Left renal pelvis (tissue), 4 donors: ENCODE results near the gene SMAD9. TPM values are rescaled to one million over a fixed set of nuclear protein-coding genes. Genes with fewer than 3 reads are reported as not detected.

Source experiments
- DNase-seq, 4 donors: peaks; one replicate each; pipeline ENCODE4 v3.0.0-alpha.2; 2013; ENCODE audit warnings: low read depth in 4 of 4, low spot score in 3 of 4
- polyA plus RNA-seq, 4 donors: library from polyadenylated mRNA; unstranded; fragments of 120-200 nt; gene quantifications; one replicate each; pipeline ENCODE4 v1.2.1, GENCODE V29; 2013; ENCODE audit not compliant: insufficient read length in 4 of 4

Gene SMAD9
- polyA plus RNA-seq, 4 donors: 27.3 to 33.7 (median 32.8) TPM

DNA sequence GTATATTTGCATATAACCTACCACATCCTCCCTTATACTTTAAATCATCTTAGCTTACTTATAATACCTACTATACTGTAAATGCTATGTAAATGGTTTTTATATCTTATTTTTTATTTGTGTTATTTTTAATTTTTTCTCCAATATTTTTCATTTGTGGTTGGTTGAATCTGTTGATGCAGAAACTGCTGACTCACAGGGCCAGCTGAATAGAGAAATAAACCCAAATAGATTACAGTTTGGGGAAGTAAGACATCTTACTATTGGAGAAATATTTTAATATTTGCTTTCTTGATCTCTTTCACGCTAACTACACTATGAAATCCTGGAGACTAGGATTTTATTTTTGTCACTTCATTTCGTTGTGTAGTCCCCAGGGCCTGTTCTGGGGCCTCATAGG is 7.1 kb downstream of the SMAD9 start:
- no peak for DNase-seq

DNA sequence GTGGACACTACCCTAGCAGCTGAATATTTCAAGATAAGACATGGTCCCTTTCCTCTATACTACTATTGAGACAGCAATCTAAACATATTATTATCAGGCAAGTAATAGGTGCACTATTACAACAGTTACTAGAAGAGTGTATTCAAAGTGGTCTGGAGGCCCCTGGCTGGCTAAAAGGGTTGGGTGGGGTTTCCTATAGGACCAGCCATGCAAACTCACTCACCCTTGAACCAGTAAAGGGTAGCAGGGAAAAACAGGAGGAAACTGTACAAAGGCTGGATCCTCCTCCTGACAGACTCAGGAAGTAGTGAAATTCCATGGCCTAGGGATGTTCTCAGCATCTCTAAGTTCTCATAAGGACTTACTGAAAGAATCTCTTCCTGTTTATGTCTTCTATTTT is 7.7 kb downstream of the SMAD9 start:
- DNase-seq: no peak

DNA sequence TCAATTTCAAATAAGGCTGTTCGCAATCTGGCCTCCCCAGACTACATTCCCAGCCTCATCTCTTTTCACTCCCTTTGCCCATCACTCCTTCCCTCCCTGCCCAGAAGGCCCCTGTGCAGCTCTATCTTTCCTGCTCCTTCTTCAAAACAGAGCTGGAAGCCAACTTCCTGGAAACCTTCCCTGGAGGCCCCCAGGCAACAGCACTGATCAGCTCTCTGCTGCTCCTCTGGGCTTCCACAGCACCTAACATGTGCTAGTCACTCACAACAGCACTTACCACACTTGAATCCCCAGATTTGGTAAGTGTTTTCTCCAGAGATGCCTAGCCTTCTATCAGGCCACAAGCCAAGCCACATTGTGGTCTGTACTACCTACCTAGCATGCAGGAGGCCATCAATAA is 9.5 kb downstream of the SMAD9 start:
- DNase-seq: no peak

DNA sequence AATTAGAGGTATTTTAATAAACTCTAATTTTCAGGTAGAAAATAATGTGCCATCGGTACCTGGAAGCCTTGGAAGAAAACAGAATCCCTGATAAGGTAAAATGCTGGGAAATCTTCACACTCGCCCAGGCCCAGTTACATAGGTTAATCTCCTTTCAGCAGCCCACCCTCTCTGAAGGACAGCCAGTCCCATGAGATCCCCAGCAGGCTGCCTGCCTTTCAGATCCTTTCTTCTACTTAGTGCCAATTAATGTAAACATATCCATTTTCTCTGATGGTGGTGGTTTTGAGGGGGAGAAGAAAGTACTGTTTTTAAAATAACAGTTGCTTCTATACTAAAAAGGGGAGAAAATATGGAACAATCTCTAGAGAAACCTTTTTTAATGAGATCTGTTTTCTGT is 12.2 kb downstream of the SMAD9 start:
- DNase-seq: no peak

DNA sequence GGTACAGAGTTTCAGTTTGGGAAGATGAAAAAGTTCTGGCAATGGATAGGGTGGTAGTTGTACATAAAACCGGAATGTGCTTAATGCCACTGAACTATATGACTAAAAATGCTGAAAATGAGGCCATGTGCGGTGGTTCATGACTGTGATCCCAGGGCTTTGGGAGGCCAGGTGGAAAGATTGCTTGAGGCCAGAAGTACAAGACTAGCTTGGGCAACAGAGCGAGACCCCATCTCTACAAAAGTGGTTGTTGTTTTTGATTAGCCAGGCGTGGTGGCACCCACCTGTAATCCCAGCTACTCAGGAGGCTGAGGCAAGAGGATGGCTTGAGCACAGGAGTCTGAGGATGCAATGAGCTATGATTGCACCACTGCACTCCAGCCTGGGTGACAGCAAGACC is 12.8 kb downstream of the SMAD9 start:
- DNase-seq: no peak

DNA sequence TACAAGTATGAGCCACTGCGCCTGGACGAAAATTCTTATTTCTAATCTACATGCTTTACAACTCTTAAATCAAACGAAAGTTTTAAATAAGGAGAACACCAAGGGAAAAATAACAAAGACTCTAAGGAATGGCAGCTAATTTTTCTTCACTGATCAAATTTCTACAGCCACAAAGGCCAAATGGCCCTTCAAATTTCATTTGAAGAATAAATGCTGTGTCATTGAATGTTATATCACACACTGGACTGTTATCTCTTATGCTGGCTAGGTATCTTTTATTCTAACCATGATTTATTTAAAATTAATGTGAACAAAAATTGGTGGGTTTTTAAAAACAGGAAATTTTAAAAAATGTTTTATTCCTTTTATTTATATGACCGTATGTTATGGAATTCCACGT is 14.1 kb downstream of the SMAD9 start:
- DNase-seq: no peak

DNA sequence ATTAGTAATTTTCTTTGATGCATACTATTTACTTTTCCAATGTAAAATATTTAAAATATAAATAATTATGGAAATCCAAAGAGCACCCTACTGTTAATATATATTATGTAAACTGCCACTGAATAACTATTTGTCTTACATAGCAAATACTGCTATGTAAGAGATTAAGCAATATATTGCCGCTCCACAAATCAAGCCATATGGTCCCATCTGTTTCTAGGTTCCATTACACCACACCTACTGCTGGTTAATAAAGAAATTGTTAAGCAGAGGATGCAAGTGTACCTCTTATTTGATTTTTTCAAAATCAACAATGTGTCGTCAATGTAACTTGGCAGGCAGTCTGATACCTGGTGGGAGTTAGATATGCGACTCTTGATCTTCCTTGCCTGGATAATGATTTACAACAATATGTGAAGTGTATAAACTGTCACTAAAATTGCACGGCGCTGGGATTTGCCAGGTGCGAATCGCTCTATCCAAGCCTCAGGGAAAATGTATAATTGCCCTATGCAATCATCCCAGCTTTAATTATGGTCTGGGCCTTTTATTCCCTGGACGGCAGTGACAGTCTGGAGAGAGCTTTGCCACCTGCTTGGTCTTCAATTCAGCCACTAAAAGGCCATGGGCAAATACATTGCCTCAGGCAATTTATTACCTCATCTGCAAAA is 16.0 kb downstream of the SMAD9 start:
- DNase-seq: no peak

DNA sequence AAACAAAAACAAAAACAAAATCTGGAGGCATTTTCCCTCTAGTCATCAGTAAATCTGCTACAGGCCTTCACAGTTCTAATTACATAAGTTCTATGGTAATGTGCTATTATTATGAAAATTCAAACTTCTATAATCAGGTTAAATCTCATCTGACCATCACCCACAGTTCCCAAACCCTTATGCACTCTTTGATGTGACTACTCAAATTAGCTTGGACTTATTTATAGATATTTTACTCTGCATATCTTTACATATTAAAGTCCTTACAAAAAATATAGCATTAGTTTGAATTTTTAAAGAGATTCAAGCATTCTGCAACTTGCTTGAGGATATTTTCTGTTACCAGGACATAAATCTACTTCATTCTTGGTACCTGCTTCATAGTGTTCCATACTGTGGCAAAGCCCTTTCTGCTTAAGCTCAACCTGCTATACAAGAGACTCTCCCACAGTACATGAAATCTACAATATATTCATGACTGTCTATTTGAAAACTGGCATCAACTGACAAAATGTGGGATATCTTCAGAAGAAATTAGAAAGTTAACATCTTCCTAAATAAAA is 22.9 kb downstream of the SMAD9 start:
- DNase-seq: no peak

DNA sequence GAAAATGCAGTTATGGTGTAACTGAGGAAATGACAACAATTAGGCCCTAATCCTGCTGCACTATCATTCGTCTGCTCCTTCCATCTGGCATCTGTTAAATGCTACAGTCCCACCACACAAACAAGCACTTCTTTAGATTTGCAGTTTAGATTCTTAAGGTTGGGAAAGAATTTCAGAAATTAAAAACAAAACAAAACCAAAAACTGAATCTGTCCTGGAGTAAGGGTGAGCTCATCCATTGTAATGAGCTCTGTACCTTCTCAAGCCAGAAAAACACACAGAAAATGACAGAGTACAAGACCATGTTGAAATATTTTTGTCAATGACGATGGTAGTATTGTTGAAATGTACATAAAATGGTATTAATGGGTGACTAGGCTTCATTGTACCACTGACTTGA is 28.3 kb downstream of the SMAD9 start:
- DNase-seq: no peak

DNA sequence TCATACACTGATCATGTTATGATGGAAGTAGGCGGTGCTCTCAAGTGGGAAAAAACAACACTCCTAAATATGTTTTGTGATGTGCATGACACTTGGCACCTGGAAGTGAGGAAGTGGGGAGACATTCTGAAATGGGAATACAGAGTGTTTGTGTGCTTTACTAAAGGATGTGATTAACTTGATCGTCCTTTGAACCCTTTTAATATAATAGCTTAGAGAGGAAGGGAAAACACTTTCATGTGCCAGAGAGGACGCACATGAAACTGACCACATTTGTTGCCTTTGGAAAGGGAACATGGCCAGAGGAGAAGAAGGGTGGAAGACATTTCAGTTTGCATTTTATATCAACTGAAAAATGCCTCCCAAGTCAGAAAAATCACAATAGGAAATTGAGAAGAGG is 31.4 kb downstream of the SMAD9 start:
- no peak for DNase-seq

DNA sequence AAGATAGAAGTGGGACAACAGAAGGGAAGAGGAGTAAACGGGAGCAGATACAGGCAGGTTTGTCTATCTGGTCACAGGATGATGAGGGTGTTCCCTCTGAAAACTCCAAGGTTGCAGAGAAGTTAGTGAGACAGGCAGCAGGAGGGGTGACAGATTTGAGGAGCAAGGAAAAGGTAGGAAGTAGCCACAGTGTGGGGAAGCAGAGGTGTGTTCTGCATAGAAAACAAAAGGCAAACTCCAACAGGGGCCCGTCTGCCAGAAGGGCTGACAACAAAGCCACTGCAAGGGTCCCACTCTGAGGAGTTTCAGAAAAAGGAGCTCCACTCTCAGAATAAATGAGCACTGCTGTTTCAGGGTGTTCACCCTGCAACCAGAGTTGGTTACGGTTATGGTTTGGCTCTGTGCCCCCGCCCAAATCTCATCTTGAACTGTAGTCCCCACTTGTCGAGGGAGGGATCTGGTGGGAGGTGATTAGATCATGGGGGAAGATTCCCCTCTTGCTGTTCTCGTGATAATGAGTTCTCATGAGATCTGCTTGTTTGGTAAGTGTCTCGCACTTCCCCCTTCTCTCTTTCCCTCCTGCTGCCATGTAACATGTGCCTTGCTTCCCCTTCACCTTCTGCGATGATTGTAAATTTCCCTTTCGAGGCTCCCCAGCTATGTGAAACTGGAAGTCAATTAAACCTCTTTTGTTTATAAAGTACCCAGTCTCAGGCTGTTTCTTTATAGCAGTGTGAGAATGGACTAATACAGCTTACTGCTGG is 32.1 kb downstream of the SMAD9 start:
- no peak for DNase-seq

DNA sequence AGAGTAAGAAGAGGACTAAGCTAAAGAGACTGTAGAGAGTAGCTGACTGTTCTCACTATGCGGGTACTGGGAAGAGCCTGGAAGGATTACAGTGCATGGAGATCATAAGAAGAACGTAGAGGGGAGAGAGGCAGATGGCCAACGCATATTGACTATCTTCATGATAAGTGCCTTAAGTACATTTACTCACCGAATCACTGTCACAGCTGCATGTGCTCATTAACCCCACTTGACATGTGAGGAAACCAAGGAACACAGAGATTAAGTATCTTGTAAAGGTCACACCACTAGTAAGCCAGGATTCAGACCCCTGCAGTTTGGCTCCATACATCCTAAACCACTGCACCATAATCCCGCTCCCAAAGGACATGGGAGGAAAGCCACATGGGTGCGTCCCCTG is 34.1 kb downstream of the SMAD9 start:
- DNase-seq: no peak

DNA sequence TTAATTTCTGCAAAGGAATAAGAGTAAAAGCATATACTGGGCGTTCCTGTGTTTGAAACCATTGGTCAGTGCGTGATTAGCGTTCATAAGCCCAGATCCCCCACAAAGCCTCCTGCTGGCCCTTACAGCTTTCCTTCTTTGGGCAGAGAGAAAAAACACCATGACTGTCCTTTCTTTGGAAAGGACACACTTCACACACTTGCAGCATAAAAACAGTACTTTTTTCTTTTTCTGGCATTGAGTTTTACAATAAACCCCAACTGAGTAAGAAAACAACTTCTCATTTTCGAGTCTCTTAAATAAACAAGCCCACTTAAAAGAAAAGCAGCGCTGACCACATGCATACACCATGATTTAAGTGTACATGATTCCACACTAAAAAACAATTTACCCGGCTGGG is 35.8 kb downstream of the SMAD9 start:
- DNase-seq: no peak

DNA sequence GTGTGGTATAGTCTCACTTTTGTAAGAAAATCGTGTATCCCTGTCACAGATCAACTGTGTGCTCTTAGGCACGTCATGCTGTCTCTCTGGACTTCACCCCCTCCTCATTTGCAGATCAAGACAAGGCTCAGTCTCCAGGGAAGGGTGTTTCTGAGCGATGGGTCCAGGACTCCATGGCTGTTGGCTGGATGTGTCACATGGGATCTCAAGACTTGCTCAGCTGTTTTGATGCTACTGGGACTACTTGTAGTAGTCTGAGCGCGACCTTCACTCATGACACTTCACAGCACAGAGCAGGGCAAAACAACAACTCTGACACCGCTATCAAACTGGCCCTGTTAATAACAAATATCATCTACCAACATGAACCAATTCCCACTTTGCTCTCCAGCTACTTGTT is 36.2 kb downstream of the SMAD9 start:
- DNase-seq: no peak

DNA sequence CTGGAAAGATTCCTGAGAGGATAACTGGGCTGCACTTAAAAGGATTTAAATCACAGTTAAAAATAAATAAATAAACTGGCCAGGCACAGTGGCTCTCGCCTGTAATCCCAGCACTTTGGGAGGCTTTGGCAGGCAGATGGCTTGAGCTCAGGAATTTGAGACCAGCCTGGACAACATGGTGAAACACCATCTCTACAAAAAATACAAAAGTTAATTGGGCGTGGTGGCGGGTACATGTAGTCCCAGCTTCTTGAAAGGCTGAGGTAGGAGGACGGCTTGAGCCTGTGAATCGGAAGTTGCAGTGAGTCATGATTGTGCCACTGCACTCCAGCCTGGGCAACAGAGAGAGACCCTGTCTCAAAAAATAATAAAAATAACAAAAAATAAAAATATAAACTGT is 36.6 kb downstream of the SMAD9 start:
- DNase-seq: peak in 1 of 4 donors; percentile 15

DNA sequence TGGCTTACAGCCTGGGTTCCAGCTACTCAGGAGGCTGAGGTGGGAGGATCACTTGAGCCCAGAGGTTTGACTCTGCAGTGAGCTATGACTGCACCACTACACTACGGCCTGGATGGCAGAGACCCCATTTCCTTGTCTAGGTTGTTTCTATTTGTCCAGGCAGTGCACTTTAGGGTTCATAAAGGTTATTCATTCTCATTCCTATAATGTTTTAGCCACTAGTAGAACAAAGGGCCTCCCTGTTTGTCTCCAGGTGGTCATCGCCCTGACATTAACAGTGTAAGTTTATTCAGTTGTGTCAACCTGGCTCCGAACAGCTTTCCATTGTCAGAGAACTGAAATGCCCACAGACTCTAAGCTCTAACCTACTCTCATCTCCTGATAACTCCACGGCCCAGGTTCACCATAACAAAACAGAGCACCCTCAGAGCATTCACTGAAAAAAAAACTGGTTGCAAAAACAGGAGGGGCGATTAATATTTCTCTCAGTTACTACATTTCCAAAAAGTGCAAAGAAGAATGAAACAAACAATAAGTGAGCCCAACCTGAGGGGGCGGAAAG is 37.1 kb downstream of the SMAD9 start:
- no peak for DNase-seq

DNA sequence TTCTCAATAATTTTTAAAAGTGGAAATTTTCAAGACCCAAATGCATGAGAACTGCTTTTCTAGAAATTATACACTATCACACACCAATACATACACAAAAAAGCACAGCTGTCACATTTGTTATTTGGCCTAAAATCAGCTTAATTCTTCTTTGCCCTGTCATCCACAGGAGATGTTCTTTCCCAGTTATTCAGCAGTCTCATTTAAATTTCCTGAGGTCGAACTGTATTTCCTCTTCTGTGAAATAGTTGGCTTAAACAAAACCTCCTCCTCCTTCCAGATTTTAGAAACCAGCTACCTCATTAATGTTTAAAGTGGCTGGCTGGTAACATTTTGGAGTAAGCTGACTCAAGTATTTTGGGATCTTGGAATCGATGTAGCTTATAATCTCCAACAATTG is 39.1 kb downstream of the SMAD9 start:
- no peak for DNase-seq

DNA sequence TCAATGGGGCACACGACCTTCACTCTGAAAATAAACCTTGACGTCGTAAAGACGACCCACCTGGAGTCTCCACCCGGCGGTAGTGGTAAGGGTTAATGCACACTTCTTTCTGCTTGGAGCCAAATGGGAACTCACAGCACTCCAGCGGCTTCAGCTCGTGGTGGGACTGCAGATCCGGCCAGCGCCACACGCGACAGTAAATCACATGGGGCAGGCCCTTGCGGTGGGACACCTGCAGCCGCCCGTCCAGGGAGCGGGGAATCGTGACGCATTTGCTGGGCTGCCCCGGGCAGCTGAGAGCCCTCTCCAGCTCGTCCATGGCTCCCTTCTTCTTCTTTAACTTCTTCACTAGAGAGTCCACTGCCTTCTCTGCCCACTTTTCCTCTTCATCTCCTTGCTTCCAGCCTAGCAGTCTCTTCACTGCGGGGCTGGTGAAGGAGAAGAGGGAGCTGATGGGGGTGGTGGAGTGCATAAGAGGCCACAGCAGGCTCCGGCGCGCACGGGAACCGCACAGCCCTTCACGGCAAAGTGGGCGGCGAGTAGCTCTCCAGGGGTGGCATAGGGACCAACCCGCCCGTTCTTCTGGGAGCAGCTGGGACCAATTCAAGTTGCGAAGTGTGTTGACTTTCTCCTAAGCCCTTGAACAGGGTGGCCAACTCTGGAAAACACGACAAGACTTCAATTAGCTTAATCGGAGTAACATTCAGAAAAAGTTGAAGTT is 40.7 kb downstream of the SMAD9 start:
- no peak for DNase-seq

DNA sequence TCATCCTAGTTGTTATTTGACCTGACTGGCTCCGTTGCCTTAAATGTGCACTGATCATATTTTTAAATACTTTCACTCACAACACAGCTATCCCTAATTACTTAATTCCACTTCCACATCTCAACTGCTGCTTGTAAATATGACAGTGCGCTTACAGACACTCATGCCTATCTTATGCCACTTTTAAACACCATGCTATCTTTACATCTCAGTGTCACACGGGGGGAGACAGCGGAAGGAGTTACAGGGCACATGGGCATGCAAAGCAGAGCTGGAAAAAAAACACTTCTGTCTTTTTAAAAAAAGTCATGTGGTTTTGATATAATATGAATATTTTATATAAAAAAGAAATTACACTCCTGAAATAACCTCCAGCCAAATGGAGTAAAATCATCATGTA is 44.1 kb downstream of the SMAD9 start:
- DNase-seq: no peak

DNA sequence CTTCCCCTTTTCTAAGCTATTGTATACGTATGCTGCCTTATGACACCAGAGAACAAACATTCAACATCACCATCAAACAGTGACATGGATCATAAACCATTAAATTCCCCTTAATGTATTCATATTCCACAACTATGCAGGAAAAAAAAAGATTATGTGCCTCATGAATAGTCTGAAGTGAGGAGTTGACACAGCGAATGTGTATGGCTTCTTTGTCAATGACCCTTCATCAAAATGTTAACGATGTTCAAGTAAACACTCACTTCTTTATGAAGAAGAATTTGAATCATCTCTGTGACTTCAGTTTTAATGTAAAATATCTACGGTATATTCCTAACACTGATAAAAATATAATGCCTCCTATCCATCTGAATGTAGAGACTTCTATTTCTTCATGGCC is 44.6 kb downstream of the SMAD9 start:
- DNase-seq: no peak

DNA sequence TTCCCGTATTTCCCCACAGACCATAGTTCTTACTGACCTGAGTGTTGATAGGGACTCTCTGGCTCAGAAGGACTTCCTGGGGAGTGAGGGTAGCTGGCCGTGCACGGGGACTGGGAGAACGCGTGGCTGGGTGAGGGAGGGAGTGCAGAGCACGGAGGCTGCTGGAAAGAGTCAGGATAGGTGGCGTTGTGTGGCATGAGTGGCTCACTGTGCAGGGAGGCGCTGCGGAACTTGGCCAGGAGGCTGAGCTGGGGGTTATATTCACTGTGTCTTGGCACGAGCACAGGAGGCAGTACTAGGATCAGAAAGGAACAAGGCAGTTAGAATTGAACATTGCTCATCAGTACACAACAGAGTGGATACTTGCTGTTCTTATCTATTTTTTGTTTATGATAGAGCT is 47.4 kb downstream of the SMAD9 start:
- no peak for DNase-seq
